IPS-18a (cell line): ENCODE data around the gene HGD.
"Not testable (repeated sequence)": the region's sequence is repeated elsewhere in the genome, so short reads cannot be mapped to it uniquely, and the experiment has no call there.

ENCODE experiments used
- H3K27ac ChIP-seq: one replicate; pipeline ENCODE4 v1.5.1; 2013; ENCODE audit warnings: low read length
- H3K27me3 ChIP-seq: one replicate; pipeline ENCODE4 v1.6.1; 2013; ENCODE audit warnings: mild to moderate bottlenecking, low read length; ENCODE audit not compliant: control insufficient read depth, insufficient read depth
- H3K36me3 ChIP-seq: one replicate; pipeline ENCODE4 v1.6.1; 2013; ENCODE audit warnings: low read depth, low read length; ENCODE audit not compliant: control insufficient read depth
- H3K4me1 ChIP-seq: one replicate; pipeline ENCODE4 v1.6.1; 2013; ENCODE audit warnings: low read depth, low read length; ENCODE audit not compliant: control insufficient read depth
- H3K4me3 ChIP-seq: one replicate; pipeline ENCODE4 v1.5.1; 2013; ENCODE audit warnings: low read length
- H3K9ac ChIP-seq: one replicate; pipeline ENCODE4 v1.6.1; 2013; ENCODE audit warnings: mild to moderate bottlenecking, low read length, moderate library complexity
- H3K9me3 ChIP-seq: one replicate; pipeline ENCODE4 v1.6.1; 2013; ENCODE audit warnings: low read depth, low read length; ENCODE audit not compliant: control insufficient read depth

HGD gene

GRCh38 chr3:120634539-120634938, 47.5 kb downstream of the HGD start:
- no peak overlapping the region for H3K9ac ChIP-seq
- H3K36me3 ChIP-seq: no peaks in the 10 kb centered on the region
- no peaks in the 10 kb centered on the region for H3K27me3 ChIP-seq
- no peak overlapping the region for H3K4me3 ChIP-seq
- no peak overlapping the region for H3K27ac ChIP-seq
- H3K4me1 ChIP-seq: no peaks in the 10 kb centered on the region
- H3K9me3 ChIP-seq: no peaks in the 10 kb centered on the region

- no peaks in the 10 kb centered on the region for H3K9me3 ChIP-seq
- H3K4me1 ChIP-seq: peaks cover 8% of the 10 kb centered on the region
- no peak overlapping the region for H3K4me3 ChIP-seq
- H3K36me3 ChIP-seq: no peaks in the 10 kb centered on the region
- H3K9ac ChIP-seq: no peak overlapping the region
- H3K27ac ChIP-seq: no peak overlapping the region
- no peaks in the 10 kb centered on the region for H3K27me3 ChIP-seq
These were observed 56.9 kb downstream of the HGD start for GRCh38 chr3:120625159-120625586.

GRCh38 chr3:120623727-120624093, 58.3 kb downstream of the HGD start:
- no peak overlapping the region for H3K9ac ChIP-seq

GRCh38 chr3:120622870-120623726, 58.9 kb downstream of the HGD start:
- peak overlapping the region; percentile 33 for H3K9ac ChIP-seq
- no peak overlapping the region for H3K27ac ChIP-seq
- no peaks in the 10 kb centered on the region for H3K27me3 ChIP-seq
- H3K9me3 ChIP-seq: no peaks in the 10 kb centered on the region
- no peaks in the 10 kb centered on the region for H3K36me3 ChIP-seq
- H3K4me3 ChIP-seq: peak overlapping the region; percentile 48
- peaks cover 8% of the 10 kb centered on the region for H3K4me1 ChIP-seq

More at GRCh38 chr3:120623727-120624093, 58.3 kb downstream of the HGD start:
- Histone ChIP-seq H3K4me1 (peaks cover 8% of the 10 kb centered on the region), H3K36me3 (no peaks in the 10 kb centered on the region), H3K27ac (no peak overlapping the region), H3K27me3 (no peaks in the 10 kb centered on the region), H3K9me3 (no peaks in the 10 kb centered on the region), H3K4me3 (no peak overlapping the region)

GRCh38 chr3:120622457-120622856, 59.6 kb downstream of the HGD start:
- H3K9me3 ChIP-seq: no peaks in the 10 kb centered on the region
- peak overlapping the region; percentile 48 for H3K4me3 ChIP-seq
- H3K27ac ChIP-seq: no peak overlapping the region
- H3K36me3 ChIP-seq: no peaks in the 10 kb centered on the region
- peaks cover 8% of the 10 kb centered on the region for H3K4me1 ChIP-seq
- H3K27me3 ChIP-seq: no peaks in the 10 kb centered on the region
- H3K9ac ChIP-seq: peak overlapping the region; percentile 33

DNA sequence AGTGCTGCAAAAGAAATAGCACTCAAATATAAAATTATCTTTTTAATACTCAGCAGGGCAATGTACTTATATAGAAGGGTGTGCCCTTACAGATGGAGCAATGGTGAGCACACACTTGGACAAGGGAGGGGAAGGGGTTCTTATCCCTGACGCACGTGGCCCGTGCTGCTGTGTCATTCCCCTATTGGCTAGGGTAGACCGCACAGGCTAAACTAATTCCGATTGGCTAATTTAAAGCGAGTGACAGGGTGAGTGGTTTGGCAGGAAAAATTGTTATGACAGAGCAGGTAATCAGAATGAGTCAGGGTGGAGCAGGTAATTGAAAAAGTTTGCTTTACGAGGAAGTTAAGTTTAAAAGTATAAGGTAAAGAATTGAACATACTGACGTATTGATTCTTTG, 65.3 kb downstream of the HGD start:
- H3K9me3 ChIP-seq, H3K4me1 ChIP-seq, H3K9ac ChIP-seq, H3K27ac ChIP-seq, H3K4me3 ChIP-seq, H3K27me3 ChIP-seq, H3K36me3 ChIP-seq: not testable (repeated sequence)

DNA sequence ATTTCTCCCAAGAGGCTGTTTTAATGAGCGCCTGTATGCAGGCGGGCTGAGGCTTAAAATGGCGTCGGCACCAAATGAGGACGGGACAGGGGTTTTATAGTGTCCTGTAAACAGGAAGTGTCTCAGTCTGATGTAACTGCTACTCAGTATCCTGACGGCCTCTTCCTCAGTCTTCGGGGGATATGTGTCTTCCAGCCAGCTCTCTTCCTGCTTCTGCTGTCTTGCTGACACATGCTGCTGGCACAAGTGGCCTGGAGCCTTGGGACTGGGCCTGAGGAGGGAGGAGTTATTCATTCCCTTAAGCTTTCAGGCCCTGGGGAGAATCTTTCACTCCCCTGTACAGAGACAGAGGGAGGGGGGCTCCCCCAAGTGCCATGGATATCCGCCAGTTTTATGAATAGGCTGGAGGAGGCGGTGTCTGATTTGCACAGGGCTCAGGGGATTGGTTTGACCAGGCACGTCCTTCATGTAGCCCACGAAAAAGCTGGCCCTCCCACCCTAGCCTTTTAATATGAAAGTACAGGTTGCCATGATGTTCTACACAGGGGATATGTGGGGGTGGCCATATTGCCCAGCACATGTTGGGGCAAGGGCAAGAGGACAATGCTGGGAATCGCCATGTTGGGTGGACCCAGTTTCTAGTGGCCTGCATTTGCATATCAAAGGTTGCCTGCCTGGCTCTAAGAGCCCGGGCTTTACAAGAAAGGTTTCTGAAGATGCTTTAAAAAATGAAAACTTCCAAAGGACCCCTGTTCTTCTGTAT, 66.0 kb downstream of the HGD start:
- Histone ChIP-seq H3K36me3 (no peaks in the 10 kb centered on the region), H3K27ac (no peak overlapping the region), H3K4me1 (no peaks in the 10 kb centered on the region), H3K27me3 (no peaks in the 10 kb centered on the region), H3K9ac (no peak overlapping the region), H3K9me3 (no peaks in the 10 kb centered on the region), H3K4me3 (no peak overlapping the region)

- Histone ChIP-seq H3K27me3 (no peaks in the 10 kb centered on the region), H3K36me3 (no peaks in the 10 kb centered on the region), H3K4me3 (no peak overlapping the region), H3K9me3 (no peaks in the 10 kb centered on the region), H3K4me1 (no peaks in the 10 kb centered on the region), H3K9ac (no peak overlapping the region), H3K27ac (no peak overlapping the region)
These were observed 67.3 kb downstream of the HGD start for GRCh38 chr3:120614765-120615164.

GRCh38 chr3:120608506-120608905, 73.5 kb downstream of the HGD start:
- H3K9me3 ChIP-seq: no peaks in the 10 kb centered on the region
- H3K4me3 ChIP-seq: no peak overlapping the region
- H3K27ac ChIP-seq: no peak overlapping the region
- no peaks in the 10 kb centered on the region for H3K4me1 ChIP-seq
- no peaks in the 10 kb centered on the region for H3K27me3 ChIP-seq
- no peaks in the 10 kb centered on the region for H3K36me3 ChIP-seq
- H3K9ac ChIP-seq: no peak overlapping the region

DNA sequence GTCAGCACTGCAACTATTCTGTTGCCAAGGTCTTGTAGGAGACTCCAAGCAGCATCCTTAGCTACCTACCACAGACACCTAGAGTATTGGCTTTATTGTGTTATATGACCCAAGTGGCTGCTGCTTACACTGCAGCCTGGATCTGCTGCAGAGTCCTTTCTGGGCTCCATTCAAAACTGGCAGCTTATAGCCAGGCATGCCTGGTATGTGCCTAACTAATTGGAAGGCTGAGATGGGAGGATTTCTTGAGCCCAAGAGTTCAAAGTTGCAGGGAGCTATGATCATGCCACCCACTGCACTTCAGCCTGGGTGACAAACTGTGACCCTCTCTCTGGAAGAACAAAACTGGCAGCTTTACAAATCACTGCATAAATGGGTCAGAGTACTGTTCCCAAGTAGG, 77.3 kb downstream of the HGD start:
- no peaks in the 10 kb centered on the region for H3K27me3 ChIP-seq
- H3K4me3 ChIP-seq: no peak overlapping the region
- H3K27ac ChIP-seq: no peak overlapping the region
- no peak overlapping the region for H3K9ac ChIP-seq
- no peaks in the 10 kb centered on the region for H3K4me1 ChIP-seq
- H3K36me3 ChIP-seq: peaks cover 24% of the 10 kb centered on the region
- H3K9me3 ChIP-seq: no peaks in the 10 kb centered on the region

DNA sequence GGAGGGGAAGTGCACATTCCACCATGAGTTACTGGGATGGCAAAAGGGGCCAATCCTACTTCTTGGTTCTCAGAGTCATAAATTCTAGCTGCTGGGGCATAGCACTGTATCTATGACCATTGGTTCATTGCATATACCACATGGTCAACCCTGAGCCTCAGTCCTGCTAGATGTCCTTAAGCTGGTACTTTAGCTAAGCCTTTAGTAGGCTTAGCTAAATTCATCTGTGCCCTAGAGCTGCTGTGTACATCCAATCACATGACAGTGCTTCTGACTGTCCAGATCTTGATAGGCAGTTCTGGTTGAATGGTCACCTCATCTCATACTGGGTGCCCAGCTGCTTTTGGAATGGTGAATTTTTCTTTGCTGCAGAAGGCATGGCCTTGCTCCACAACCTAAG, 77.7 kb downstream of the HGD start:
- H3K27me3 ChIP-seq: no peaks in the 10 kb centered on the region

More for the DNA sequence above, 77.7 kb downstream of the HGD start:
- no peaks in the 10 kb centered on the region for H3K4me1 ChIP-seq
- no peaks in the 10 kb centered on the region for H3K9me3 ChIP-seq
- H3K27ac ChIP-seq: no peak overlapping the region
- peaks cover 28% of the 10 kb centered on the region for H3K36me3 ChIP-seq
- no peak overlapping the region for H3K4me3 ChIP-seq
- H3K9ac ChIP-seq: no peak overlapping the region
